ENCODE measurements around the gene TBL3.
"Not testable (repeated sequence)": the region's sequence is repeated elsewhere in the genome, so short reads cannot be mapped to it uniquely, and the experiment has no call there.

The TBL3 gene

GRCh38 chr16:1942810-1943726 lies 28.8 kb upstream of the TBL3 start, which contains the start of gene MSRB1:
Gene MSRB1, minus strand, starts transcription at chr16:1943199. Its CDS starts 43 bp downstream, at chr16:1943156.
- peak; percentile 99 for DNase-seq (ENCODE audit: low spot score)

- no peak for DNase-seq (ENCODE audit: low spot score)
These were observed 27.1 kb upstream of the TBL3 start for GRCh38 chr16:1944612-1945199.

GRCh38 chr16:1945559-1946391 lies 26.1 kb upstream of the TBL3 start:
- no peak for DNase-seq (ENCODE audit: low spot score)

- DNase-seq (ENCODE audit: low spot score), result no peak
These were observed 25.1 kb upstream of the TBL3 start for GRCh38 chr16:1946495-1947368.

- DNase-seq (ENCODE audit: low spot score), result no peak
These were observed 24.5 kb upstream of the TBL3 start for GRCh38 chr16:1947369-1947670.

GRCh38 chr16:1949507-1949906 lies 22.3 kb upstream of the TBL3 start:
- no peak for DNase-seq (ENCODE audit: low spot score)

GRCh38 chr16:1950047-1950446 lies 21.8 kb upstream of the TBL3 start:
- DNase-seq (ENCODE audit: low spot score), result no peak

- no peak for DNase-seq (ENCODE audit: low spot score)
These were observed 21.3 kb upstream of the TBL3 start for GRCh38 chr16:1950559-1950958.

GRCh38 chr16:1953734-1954133 lies 18.1 kb upstream of the TBL3 start:
- no peak for DNase-seq (ENCODE audit: low spot score)

GRCh38 chr16:1957434-1958142 lies 14.3 kb upstream of the TBL3 start:
- DNase-seq (ENCODE audit: low spot score), result not testable (repeated sequence)

- not testable (repeated sequence) for DNase-seq (ENCODE audit: low spot score)
These were observed 13.7 kb upstream of the TBL3 start for GRCh38 chr16:1958143-1958491.

- DNase-seq (ENCODE audit: low spot score), result no peak
These were observed 13.1 kb upstream of the TBL3 start for GRCh38 chr16:1958715-1959268.

- peak; percentile 92 for DNase-seq (ENCODE audit: low spot score)
These were observed 12.4 kb upstream of the TBL3 start, which contains the start of gene NDUFB10 for GRCh38 chr16:1959269-1960039. Gene NDUFB10, plus strand, starts transcription at chr16:1959538. Its CDS starts 87 bp downstream, at chr16:1959625.

- DNase-seq (ENCODE audit: low spot score), result no peak
These were observed 10.9 kb upstream of the TBL3 start for GRCh38 chr16:1960665-1961630.

GRCh38 chr16:1961651-1962067 lies 10.2 kb upstream of the TBL3 start:
- DNase-seq (ENCODE audit: low spot score), result no peak

- not testable (repeated sequence) for DNase-seq (ENCODE audit: low spot score)
These were observed 9.4 kb upstream of the TBL3 start for GRCh38 chr16:1962161-1963153.

GRCh38 chr16:1963806-1964505 lies 7.9 kb upstream of the TBL3 start:
- DNase-seq (ENCODE audit: low spot score), result no peak

Data from iPS-NIHi11 (cell line).